ENCODE data around the gene RPS10. TPM values are rescaled to one million over a fixed set of nuclear protein-coding genes. Genes with fewer than 3 reads are reported as not detected.
A peak's percentile ranks its signal among the peaks of the same experiment; 100 is the strongest.
"Not testable (repeated sequence)": the region's sequence is repeated elsewhere in the genome, so short reads cannot be mapped to it uniquely, and the experiment has no call there.

The RPS10 gene
- total and polyA plus RNA-seq, 12 donors, result 551 to 2,567 (median 630) TPM

DNA sequence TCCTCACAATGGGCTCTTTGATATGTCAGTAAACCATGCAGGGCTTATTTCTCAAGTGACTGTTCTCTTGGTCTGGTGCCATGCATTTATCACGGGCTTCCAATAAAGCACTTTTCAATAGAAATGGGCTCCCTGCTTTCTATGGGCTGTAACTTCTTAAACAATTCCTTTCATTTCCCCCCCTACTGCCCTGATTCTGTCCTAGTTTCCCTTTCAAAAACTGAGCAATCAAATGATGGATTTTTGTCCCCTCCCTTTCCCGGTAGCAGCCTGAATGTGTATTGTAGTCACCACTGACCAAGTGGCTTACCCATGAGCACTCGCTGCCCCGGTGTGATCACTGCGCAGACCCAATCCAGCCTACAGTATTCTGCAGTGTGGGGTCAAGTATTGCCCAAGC lies 13.9 kb downstream of the RPS10 start:
- intact Hi-C loops (cut with DNase I), result loop anchor here in 3 of 10 donors (5.0 to 10.0 kb wide), 2 partner anchors 165 to 247 kb away; partner anchors contain the start of gene SMIM29 (in 2 of the 3)
- WGBS, 2 donors, result 85 to 87% methylated on average over 5 of the region's 5 CpGs

DNA sequence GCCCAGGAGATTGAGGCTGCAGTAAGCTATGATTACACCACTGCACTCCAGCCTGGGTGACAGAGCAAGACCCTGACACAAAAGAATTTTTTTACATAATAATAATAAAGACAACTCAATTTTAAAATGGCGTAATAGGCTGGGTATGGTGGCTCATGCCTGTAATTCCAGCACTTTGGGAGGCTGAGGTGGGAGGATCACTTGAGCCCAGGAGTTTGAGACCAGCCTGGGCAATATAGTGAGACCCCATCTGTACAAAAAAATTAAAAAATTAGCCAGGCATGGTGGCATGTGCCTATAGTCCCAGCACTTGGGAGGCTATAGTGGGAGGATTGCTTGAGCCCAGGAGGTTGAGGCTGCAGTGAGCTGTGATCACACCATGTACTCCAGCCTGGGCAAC lies 18.0 kb downstream of the RPS10 start:
- DNase-seq; H3K4me3 ChIP-seq; H3K27ac ChIP-seq; H3K4me1 ChIP-seq; H3K36me3 ChIP-seq; H3K27me3 ChIP-seq; intact Hi-C loops (cut with DNase I); H3K9me3 ChIP-seq; ATAC-seq: not testable (repeated sequence)
- WGBS, 2 donors, result 97 to 98% methylated on average over 1 of the region's 1 CpG

More for the DNA sequence above, 13.9 kb downstream of the RPS10 start:
- no peak for ATAC-seq
- TF ChIP-seq, protein P1, sequence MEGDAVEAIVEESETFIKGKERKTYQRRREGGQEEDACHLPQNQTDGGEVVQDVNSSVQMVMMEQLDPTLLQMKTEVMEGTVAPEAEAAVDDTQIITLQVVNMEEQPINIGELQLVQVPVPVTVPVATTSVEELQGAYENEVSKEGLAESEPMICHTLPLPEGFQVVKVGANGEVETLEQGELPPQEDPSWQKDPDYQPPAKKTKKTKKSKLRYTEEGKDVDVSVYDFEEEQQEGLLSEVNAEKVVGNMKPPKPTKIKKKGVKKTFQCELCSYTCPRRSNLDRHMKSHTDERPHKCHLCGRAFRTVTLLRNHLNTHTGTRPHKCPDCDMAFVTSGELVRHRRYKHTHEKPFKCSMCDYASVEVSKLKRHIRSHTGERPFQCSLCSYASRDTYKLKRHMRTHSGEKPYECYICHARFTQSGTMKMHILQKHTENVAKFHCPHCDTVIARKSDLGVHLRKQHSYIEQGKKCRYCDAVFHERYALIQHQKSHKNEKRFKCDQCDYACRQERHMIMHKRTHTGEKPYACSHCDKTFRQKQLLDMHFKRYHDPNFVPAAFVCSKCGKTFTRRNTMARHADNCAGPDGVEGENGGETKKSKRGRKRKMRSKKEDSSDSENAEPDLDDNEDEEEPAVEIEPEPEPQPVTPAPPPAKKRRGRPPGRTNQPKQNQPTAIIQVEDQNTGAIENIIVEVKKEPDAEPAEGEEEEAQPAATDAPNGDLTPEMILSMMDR (IDR thresholded peaks at IDR 0.05), result no peak
- Histone ChIP-seq H3K4me3 (no peak overlapping the region), H3K4me1 (peaks cover 0 to 18% (median 9%) of the 10 kb centered on the region in 9 donors), H3K27me3 (no peaks in the 10 kb centered on the region), H3K27ac (no peak overlapping the region), H3K36me3 (peaks cover 0 to 13% (median 5%) of the 10 kb centered on the region in 9 donors), H3K9me3 (no peaks in the 10 kb centered on the region)
- no peak for DNase-seq

DNA sequence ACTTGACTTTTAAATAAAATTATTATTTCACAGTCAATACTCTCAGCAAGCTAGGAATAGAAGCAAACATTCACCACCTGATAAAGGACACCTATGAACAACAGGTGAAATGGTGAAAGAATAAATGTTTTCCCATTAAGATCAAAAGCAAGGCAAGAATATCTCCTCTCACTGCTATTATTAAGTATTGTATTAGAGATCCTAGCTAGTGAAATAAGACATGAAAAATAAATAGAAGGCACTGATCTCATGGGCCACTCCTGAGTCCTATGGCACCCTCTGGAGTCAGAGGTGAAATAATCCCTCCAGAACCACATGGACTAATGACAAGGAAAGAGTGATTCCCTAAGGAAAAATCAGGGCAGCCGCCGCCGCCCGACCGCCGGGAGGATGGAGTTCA lies 29.4 kb downstream of the RPS10 start:
- Histone ChIP-seq H3K4me3 (no peak overlapping the region), H3K4me1 (peaks cover 0 to 16% (median 12%) of the 10 kb centered on the region in 9 donors), H3K27me3 (no peaks in the 10 kb centered on the region), H3K9me3 (peaks cover 0 to 8% (median 2%) of the 10 kb centered on the region in 11 donors), H3K36me3 (no peaks in the 10 kb centered on the region), H3K27ac (no peak overlapping the region)
- intact Hi-C loops (cut with DNase I), result loop anchor here in 2 of 10 donors (10.0 kb wide), 2 partner anchors 92 to 122 kb away; no protein-coding TSS in a partner anchor
- TF ChIP-seq, protein P1 (IDR thresholded peaks at IDR 0.05), result no peak
- ATAC-seq, result no peak
- no peak for DNase-seq
- 98% methylated on average over 6 of the region's 6 CpGs for WGBS, 2 donors

DNA sequence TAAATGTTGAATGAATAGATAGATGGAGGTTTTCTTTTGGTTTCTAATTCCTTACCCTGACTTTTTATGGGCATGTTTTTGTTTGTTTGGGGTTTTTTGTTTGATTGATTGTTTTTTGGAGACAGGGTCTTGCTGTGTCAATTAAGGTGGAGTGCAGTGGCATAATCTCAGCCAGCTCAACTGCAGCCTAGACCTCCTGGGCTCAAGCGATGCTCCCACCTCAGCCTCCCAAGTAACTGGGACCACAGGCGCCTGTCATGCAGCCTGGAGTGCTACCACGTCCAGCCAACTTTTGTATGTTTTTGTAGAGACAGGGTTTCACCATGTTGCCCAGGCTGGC lies 31.9 kb downstream of the RPS10 start:
- DNase-seq (no peak), ATAC-seq (no peak)
- TF ChIP-seq, protein P1 (IDR thresholded peaks at IDR 0.05), result no peak
- Histone ChIP-seq H3K27me3 (no peaks in the 10 kb centered on the region), H3K36me3 (no peaks in the 10 kb centered on the region), H3K4me3 (peak overlapping the region in 2 of 10 donors; percentile 89 to 92), H3K27ac (peak overlapping the region in 7 of 10 donors; percentile 74 to 99 (median 98)), H3K4me1 (peaks cover 6 to 41% (median 30%) of the 10 kb centered on the region in 9 donors), H3K9me3 (peaks cover 0 to 13% (median 2%) of the 10 kb centered on the region in 11 donors)
- 90% methylated on average over 3 of the region's 3 CpGs for WGBS, 2 donors
- intact Hi-C loops (cut with DNase I), result loop anchor here in 9 of 10 donors (1.0 to 10.0 kb wide), 7 partner anchors 52 to 147 kb away; partner anchors contain the start of gene SMIM29 (in 6 of the 9)
